Keratinocyte (primary cell): ENCODE data around the gene ANKHD1.

ENCODE experiments used
- CTCF ChIP-seq, 3 experiments: IDR thresholded peaks in 1 of 3; conservative IDR thresholded peaks in 1 of 3; optimal IDR thresholded peaks in 1 of 3; 2 replicates in 2 of 3; 3 replicates in 1 of 3; pipeline versions ENCODE3 to v1.5.1; 2011; ENCODE audit warnings: low read length in 3 of 3, mild to moderate bottlenecking in 3 of 3, moderate library complexity in 2 of 3, control low read depth in 1 of 3, inconsistent platforms in 1 of 3; ENCODE audit not compliant: insufficient read depth in 2 of 3; ENCODE audit errors: extremely low read depth in 1 of 3
- EZH2 ChIP-seq: IDR thresholded peaks from one replicate; pipeline ENCODE4 v1.6.1; 2012; ENCODE audit warnings: inconsistent platforms, mild to moderate bottlenecking, low read length, moderate library complexity

GRCh38 chr5:140398379-140398811 is 3.2 kb upstream of the ANKHD1 start:
- TF ChIP-seq CTCF (optimal IDR thresholded peaks at IDR 0.05 in 1 of 3, IDR thresholded peaks at IDR 0.05 in 1 of 3, conservative IDR thresholded peaks at IDR 0.05 in 1 of 3; ENCODE audit: extremely low read depth in 1 of 3, insufficient read depth in 2 of 3, low read length in 3 of 3) (no peak), EZH2 (no peak)
